Measurements from ENCODE around the gene C15orf39.

Gene C15orf39

DNA sequence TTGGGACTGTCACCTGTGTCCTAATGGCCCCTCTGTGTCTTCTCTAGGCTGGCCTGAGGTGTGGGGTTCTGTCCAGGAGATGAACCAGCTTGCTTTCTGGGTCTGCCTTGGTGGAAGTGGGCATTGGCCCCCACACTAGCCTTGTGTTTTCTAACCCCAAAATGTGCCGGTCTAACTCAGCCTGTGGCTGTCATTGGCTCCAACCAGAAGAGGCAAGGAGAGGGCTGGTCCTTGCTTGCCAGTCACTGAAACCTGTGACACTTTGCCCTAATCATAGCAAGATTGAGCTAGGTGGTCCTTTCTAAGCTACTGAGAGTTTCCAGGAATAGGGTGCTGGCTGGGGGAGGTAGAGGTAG is 2.2 kb downstream of the C15orf39 start:
- Histone ChIP-seq H3K4me3 (IDR thresholded peaks at IDR 0.05; ENCODE audit: insufficient read depth, low read depth, low read length) (no peak overlapping the region), H4K20me1 (ENCODE audit: insufficient read depth) (peaks cover 27% of the 10 kb centered on the region)

DNA sequence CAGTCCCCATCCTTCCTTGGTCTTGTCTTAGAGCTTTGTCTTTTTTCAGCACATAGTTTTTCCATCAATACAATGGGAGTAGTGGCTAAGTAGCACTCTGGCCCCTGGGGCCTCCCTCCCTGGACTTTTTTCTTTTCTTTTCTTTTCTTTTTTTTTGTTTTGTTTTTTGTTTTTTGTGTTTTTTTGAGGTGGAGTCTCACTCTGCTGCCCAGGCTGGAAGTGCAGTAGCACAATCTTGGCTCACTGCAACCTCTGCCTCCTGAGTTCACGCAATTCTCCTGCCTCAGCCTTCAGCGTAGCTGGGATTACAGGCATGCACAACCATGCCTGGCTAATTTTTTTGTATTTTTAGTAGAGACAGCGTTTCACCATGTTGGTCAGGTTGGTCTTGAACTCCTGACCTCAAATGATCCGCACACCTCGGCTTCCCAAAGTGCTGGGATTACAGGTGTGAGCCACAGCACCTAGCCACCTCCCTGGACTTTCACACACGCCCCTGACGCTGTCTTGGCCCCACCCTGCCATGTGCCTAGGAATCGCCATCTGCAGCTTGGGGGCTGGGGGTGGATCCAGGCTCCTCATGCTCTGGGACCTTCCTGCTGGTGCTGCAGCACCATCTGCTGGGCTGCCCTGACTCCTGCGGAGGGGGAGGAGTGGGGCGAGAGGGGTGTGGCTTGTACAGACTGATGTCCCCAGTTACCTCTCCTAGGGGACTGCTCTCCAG is 2.8 kb downstream of the C15orf39 start:
- Histone ChIP-seq H3K79me2 (ENCODE audit: insufficient read depth, low read depth) (peaks cover 72% of the 10 kb centered on the region), H3K4me1 (ENCODE audit: low read depth, poor library complexity, severe bottlenecking) (peaks cover 41% of the 10 kb centered on the region), H3K27me3 (ENCODE audit: insufficient read depth, low read depth) (no peaks in the 10 kb centered on the region), H3K36me3 (ENCODE audit: insufficient read depth) (no peaks in the 10 kb centered on the region; the same call in 1 of the 2 replicates), H3K4me2 (peak overlapping the region; percentile 99), H3K27ac (peak overlapping the region; percentile 87; the same call in 1 of the 2 replicates), H4K20me1 (ENCODE audit: insufficient read depth) (peaks cover 33% of the 10 kb centered on the region), H3K4me3 (IDR thresholded peaks at IDR 0.05; ENCODE audit: insufficient read depth, low read depth, low read length) (no peak overlapping the region), H3K9ac (peak overlapping the region; percentile 93; the same call in 1 of the 2 replicates), H2AFZ (ENCODE audit: low read depth) (no peak overlapping the region)
- TF ChIP-seq, protein P1, sequence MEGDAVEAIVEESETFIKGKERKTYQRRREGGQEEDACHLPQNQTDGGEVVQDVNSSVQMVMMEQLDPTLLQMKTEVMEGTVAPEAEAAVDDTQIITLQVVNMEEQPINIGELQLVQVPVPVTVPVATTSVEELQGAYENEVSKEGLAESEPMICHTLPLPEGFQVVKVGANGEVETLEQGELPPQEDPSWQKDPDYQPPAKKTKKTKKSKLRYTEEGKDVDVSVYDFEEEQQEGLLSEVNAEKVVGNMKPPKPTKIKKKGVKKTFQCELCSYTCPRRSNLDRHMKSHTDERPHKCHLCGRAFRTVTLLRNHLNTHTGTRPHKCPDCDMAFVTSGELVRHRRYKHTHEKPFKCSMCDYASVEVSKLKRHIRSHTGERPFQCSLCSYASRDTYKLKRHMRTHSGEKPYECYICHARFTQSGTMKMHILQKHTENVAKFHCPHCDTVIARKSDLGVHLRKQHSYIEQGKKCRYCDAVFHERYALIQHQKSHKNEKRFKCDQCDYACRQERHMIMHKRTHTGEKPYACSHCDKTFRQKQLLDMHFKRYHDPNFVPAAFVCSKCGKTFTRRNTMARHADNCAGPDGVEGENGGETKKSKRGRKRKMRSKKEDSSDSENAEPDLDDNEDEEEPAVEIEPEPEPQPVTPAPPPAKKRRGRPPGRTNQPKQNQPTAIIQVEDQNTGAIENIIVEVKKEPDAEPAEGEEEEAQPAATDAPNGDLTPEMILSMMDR (conservative IDR thresholded peaks at IDR 0.05; ENCODE audit: low read depth, low read length) = peak; percentile 84

More for the DNA sequence above, 2.2 kb downstream of the C15orf39 start:
- H3K79me2 ChIP-seq (ENCODE audit: insufficient read depth, low read depth) = peaks cover 66% of the 10 kb centered on the region
- H3K27me3 ChIP-seq (ENCODE audit: insufficient read depth, low read depth) = no peaks in the 10 kb centered on the region
- no peak overlapping the region for H2AFZ ChIP-seq (ENCODE audit: low read depth)
- H3K36me3 ChIP-seq (ENCODE audit: insufficient read depth) = no peaks in the 10 kb centered on the region
- peak overlapping the region; percentile 87; the same call in 1 of the 2 replicates for H3K27ac ChIP-seq
- peak overlapping the region; percentile 99 for H3K4me2 ChIP-seq
- peak overlapping the region; percentile 93; the same call in 1 of the 2 replicates for H3K9ac ChIP-seq
- peaks cover 47% of the 10 kb centered on the region for H3K4me1 ChIP-seq (ENCODE audit: low read depth, poor library complexity, severe bottlenecking)
- TF ChIP-seq, protein P1 (conservative IDR thresholded peaks at IDR 0.05; ENCODE audit: low read depth, low read length) = no peak

DNA sequence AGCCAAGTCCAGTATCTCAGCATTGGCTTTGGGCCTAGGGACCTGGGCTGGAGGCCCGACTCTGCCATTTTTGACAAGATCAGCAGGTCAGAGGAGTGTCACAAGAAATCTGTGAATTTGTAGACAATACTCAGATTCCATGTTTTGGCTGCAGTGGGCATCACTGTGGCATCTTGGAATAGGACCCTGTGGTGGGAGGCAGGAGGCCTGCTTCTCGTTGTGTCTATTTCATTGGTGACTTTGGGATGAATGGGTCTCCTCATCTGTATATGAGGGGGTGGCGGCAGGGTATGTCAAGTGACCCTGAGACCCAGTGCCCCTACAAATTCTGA is 3.3 kb downstream of the C15orf39 start:
- Histone ChIP-seq H3K4me1 (ENCODE audit: low read depth, poor library complexity, severe bottlenecking) (peaks cover 36% of the 10 kb centered on the region), H3K36me3 (ENCODE audit: insufficient read depth) (no peaks in the 10 kb centered on the region; the same call in 1 of the 2 replicates)
- TF ChIP-seq, protein P1 (conservative IDR thresholded peaks at IDR 0.05; ENCODE audit: low read depth, low read length) = peak; percentile 29; the same call in 1 of the 2 replicates

DNA sequence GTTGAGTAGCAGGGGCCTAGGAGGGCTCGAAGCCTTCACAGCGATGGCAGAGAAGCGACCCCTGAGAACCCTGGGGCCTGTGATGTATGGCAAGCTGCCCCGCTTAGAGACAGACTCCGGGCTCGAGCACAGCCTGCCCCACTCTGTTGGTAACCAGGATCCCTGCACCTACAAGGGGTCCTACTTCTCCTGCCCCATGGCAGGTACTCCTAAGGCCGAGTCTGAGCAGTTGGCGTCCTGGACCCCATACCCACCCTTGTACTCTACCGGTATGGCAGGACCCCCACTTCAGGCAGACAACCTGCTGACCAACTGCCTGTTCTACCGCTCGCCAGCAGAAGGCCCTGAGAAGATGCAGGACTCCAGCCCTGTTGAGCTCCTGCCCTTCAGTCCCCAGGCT is 4.3 kb downstream of the C15orf39 start:
- TF ChIP-seq, protein P1 (conservative IDR thresholded peaks at IDR 0.05; ENCODE audit: low read depth, low read length) = no peak
- Histone ChIP-seq H3K4me1 (ENCODE audit: low read depth, poor library complexity, severe bottlenecking) (peaks cover 26% of the 10 kb centered on the region), H3K9ac (no peak overlapping the region), H3K79me2 (ENCODE audit: insufficient read depth, low read depth) (peaks cover 83% of the 10 kb centered on the region), H2AFZ (ENCODE audit: low read depth) (no peak overlapping the region), H3K36me3 (ENCODE audit: insufficient read depth) (peaks cover under 1% of the 10 kb centered on the region; the same call in 1 of the 2 replicates), H3K4me3 (IDR thresholded peaks at IDR 0.05; ENCODE audit: insufficient read depth, low read depth, low read length) (no peak overlapping the region), H3K27ac (no peak overlapping the region), H3K27me3 (ENCODE audit: insufficient read depth, low read depth) (no peaks in the 10 kb centered on the region), H4K20me1 (ENCODE audit: insufficient read depth) (peaks cover 34% of the 10 kb centered on the region), H3K4me2 (no peak overlapping the region)

More for the DNA sequence above, 3.3 kb downstream of the C15orf39 start:
- Histone ChIP-seq H2AFZ (ENCODE audit: low read depth) (no peak overlapping the region), H3K27me3 (ENCODE audit: insufficient read depth, low read depth) (no peaks in the 10 kb centered on the region), H4K20me1 (ENCODE audit: insufficient read depth) (peaks cover 34% of the 10 kb centered on the region), H3K27ac (no peak overlapping the region), H3K9ac (no peak overlapping the region), H3K79me2 (ENCODE audit: insufficient read depth, low read depth) (peaks cover 77% of the 10 kb centered on the region), H3K4me3 (IDR thresholded peaks at IDR 0.05; ENCODE audit: insufficient read depth, low read depth, low read length) (no peak overlapping the region), H3K4me2 (peak overlapping the region; percentile 99; the same call in 1 of the 2 replicates)

Data from KMS-11 (cell line).